Activated T-cell treated with anti-CD3 and anti-CD28 coated beads, Interleukin-2, amount 50 U/mL, for 1 hour (primary cell): Measurements from ENCODE around the gene RANBP3.
"Not testable (repeated sequence)": the region's sequence is repeated elsewhere in the genome, so short reads cannot be mapped to it uniquely, and the experiment has no call there.

ENCODE experiments used
- DNase-seq: peaks from one replicate; pipeline ENCODE4 v3.0.0-alpha.2; 2020

Gene RANBP3, protein sequence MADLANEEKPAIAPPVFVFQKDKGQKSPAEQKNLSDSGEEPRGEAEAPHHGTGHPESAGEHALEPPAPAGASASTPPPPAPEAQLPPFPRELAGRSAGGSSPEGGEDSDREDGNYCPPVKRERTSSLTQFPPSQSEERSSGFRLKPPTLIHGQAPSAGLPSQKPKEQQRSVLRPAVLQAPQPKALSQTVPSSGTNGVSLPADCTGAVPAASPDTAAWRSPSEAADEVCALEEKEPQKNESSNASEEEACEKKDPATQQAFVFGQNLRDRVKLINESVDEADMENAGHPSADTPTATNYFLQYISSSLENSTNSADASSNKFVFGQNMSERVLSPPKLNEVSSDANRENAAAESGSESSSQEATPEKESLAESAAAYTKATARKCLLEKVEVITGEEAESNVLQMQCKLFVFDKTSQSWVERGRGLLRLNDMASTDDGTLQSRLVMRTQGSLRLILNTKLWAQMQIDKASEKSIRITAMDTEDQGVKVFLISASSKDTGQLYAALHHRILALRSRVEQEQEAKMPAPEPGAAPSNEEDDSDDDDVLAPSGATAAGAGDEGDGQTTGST

DNA sequence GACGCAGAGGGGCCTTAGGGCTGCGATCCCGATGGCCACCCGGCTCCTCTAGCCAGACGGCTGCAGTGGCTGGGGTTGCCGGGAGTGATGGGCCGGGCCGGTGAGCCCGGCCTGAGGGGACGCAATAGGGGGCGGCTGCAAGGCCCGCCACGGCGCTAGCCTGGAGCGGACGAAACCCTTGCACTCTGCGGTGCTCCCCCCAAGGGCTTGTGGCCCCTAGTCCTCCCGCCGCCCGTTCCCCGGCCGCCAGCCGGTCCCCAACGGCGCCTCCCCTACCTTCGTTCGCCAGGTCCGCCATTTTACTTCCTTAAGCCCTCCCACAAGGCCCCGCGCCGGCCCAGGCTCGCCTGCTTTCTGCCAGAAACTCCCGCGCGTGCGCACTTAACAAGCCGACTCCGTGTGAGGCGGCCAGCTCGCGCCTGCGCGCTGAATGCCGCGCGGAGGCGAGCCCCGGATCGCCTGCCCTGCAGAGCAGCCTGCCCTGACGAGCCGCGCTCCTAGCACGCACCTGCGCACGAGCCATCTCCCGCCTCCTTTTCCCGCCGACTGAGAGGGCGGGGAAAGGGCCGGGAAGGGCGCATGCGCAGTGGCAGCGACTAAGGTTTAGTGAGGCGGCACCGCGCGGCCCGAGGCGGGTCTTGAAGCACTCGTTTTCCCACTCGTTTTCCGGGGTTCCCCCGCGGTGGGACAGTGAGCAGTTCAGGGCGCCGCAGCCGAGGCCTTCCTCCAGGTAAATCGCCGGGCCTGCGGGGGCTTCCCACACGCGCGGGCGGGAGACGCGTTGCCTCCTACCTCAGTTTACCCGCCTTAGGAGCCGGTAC lies at the start of gene RANBP3:
TSS of gene RANBP3 (minus strand) at position 356 of the 821 bp plus-strand sequence. CDS start at position 298, 58 bp downstream.
- DNase-seq = peak; percentile 96

DNA sequence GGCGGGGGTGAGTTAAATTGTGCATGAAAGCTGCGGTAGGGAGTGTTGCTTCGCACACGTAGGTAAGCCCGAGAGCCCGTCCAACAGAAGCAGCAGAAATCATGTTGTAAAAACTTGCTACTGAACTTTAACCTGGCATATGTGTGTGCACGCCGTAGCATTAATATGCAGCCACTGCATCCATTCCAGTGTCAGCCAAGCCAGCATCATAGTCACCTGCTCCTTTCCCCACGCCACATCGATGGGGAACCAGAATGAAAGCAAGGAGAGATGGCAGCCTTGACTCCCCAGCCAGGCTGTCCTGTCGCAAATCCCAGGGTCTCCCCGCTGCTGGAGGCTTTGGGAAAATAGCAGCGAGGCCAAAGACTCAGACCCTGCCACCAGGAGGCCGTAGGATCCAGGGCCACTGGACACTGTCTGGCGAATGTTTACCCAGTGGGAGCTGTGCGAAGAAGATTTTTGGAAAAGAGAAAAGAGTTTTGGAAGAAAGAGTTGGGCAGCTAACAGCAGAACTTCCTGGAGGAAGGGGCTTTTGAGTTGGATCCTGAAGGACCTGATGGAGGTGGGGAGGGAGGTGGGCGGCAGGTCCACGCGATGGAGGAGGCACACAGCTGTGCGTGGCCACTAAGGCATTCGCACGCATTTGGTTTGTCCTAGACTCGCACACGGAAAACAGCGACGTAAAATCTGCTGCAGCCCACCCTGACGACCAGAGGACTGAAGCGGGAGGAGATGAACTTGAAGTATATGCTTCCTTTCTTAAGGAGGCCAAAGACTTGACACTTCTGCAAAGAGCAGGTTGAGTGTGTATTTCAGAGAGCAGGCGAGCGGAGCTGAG lies 48.7 kb upstream of the RANBP3 start:
- no peak for DNase-seq

DNA sequence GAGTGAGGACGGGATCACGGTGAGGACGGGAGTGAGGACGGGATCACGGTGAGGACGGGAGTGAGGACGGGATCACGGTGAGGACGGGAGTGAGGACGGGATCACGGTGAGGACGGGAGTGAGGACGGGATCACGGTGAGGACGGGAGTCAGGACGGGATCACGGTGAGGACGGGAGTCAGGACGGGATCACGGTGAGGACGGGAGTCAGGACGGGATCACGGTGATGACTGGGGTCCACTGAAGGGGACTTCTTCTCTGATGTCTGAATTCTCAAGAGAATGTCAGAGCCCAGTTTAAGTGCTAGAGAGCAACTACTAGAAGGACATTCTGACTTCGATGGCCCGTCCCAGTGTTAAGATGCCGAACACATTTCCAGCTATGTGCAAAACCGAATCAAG lies 46.8 kb upstream of the RANBP3 start:
- DNase-seq = not testable (repeated sequence)

DNA sequence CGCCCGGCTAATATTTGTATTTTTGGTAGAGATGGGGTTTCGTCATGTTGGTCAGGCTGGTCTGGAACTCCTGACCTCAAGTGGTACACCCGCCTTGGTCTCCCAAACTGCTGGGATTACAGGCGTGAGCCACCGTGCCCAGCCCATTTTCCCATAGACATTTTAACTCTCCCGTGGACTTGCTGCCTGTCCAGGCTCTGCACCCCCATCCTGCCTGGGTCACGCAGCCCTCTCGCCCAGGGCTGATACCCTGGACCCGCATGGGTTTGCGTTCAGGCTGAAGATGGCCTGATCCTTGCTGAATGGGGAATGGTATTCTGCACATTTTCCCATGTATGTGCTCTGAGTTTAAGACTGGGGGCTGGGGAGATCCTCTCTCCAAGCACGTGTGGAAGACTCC lies 46.0 kb upstream of the RANBP3 start:
- DNase-seq = no peak

DNA sequence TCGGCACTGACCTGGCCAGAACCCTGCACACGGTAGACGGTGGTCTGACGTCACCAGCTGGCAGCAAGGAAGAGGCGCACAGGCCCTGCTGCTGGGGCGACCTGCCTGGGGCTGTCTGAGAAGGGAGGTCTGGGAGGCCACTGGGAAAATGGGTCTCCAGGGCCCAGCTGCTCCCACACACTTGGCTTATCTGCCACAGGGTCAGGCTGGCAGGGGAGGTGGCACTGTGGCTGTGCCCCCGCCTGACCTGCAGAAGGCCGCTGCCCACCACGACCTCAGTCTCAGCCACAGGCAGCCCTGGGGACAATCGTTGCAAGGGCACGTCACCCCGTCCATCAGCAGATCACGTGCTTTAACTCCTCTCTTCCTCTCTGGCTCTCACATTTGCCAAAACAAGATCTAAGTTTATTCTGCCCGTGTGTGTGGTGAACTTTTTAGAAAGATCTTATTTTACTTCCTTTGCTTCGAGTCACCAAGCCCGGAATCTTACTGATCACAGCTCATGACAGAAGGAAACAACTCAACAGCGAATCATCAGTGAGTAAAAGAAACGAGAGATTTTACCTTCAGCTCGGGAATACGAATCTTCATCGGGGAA lies 45.2 kb upstream of the RANBP3 start:
- no peak for DNase-seq

DNA sequence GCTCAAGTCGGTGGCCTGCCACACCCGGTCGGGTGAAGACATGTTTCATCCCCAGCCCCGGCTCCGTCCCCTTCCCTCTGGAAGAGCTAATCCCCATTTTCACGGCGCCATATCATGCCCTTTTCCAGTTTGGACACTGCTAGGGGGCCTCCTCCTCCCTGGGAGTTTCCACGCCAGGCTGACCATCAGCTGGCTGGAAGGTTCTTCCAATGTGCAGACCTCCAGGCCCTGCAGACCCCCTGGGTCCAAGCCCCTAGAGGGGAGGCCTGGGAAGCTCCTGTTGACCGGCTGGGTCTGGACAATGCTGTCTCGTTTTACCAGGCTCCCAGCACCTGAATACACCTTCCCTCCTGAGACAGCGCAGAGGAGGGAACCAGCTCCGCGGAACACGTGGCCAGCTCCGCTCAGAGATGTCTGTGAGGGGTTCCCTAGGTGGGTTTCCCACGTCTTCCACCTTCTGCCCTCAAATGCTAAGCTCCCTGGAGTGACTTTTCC lies 44.7 kb upstream of the RANBP3 start:
- no peak for DNase-seq

DNA sequence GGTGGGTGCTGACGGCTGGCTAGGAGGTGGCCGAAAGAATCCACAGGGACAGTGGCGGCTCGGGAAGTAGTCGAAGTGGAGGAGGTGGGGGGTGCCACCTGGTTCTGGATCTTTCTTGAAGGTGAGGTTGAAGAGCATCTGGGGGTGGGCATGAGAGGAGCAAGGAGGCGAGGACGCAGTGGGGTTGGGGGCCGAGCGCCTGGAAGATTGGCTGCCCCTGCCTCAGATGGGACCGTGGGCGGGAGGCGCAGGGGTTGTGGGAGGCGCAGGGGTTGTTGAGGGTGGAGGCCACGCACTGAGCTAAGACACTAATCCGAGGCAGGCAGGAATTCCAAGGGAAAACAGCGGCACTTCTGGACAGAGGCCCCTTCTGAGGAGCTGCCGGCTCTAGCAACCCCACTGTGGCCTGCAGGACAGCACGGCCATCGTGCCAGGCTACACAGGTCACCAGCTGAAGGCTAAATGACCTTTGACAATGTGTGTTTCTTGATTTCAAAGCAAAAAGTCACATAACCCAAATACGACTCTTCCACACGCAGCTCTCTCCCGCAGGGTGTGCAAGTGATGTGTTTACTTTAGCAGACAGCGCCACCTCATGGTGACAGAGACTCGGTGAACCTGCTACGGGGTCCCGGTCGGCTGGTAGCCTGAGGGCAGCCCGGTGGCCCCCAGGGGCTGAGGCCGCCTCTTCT lies 44.1 kb upstream of the RANBP3 start:
- DNase-seq = peak; percentile 72

DNA sequence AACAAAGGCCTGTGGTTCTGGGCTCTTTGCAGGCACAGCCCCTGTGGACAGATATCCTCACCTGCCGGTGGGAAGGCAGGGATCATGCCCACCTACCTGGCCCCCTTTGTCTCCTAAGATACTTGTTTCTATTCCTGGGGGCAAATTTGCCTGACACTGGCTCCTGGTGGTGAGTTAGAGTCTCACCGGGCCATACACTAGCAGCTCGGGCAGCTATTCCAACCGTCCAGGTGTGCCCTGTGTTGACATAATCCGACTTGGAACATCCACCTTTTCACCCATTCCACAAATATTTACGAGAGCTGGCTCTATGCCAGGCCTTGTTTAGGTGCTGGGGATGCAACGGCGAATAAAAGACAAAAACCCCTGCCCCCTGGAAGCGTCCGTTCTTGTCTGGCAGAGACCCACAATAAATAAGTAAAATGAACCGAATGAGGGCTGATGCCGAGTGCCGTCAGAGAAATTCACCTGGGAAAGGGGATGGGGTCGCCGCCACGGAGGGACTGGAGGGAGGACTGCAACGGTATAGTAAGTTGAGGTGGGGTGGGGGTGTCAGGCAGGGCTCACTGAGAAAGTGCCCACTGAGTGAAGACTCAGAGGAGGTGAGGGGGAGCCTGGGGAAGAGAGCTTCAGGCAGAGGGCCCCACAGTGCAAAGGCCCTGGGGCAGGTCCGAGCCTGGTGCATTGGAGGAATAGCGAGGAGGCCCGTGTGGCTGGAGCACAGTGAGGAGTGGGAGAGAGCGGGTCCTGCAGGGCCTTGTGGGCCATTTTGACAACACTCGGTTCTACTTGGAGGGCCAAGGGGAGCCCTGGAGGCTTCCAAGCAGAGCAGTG lies 43.2 kb upstream of the RANBP3 start:
- no peak for DNase-seq

DNA sequence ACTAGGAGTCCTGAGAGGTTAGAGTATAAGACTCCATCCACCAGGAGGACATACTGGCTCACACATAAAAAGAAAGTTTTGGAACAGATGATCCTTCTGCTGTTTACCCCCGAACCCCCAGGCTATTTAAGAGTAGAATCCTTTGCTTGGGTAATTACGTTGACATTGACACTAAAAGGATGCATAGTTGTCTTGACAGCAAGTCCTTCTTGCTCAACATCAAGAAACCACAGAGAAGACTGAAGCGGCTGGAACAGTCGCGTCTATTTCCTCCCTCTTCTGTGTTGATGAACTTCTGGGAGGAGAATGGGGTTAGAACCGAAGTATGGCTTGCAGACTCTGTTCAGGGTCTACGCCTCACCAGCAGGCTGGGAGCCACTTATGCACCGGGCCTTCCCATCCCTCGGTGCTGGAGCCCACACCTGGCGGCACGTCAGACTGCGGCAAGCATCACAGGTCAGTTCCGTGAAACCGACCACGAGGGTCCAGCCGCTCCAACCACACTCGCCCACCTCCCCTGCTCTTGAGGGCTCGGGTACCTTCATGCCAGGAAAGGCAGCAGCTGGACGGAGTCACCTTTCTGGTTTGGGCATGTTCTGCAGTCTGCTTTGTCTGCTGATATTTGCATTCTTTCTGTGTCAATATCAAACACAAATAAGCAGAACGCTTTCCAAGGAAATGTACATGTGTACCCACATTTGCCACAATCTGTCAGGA lies 42.4 kb upstream of the RANBP3 start:
- DNase-seq = no peak

DNA sequence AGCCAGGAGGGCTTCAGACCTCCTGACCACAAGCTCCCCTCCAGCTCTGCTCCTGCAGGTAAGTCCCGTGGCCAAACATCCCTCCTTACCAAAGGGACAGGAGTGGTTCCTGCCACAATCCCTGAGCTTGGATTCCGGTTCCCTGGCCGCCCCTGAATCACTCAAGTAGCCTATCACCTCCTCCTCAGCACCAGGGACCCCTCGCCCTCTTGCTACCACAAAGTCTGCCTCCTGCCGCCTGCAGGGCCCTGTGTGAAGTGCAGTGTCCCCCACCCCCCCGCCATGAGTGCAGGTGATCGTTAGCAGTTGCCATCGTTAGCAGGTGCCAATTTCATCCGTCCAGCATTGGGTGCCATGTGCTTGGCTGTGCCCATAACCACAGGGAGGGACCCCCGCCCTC lies 40.8 kb upstream of the RANBP3 start:
- DNase-seq = no peak

DNA sequence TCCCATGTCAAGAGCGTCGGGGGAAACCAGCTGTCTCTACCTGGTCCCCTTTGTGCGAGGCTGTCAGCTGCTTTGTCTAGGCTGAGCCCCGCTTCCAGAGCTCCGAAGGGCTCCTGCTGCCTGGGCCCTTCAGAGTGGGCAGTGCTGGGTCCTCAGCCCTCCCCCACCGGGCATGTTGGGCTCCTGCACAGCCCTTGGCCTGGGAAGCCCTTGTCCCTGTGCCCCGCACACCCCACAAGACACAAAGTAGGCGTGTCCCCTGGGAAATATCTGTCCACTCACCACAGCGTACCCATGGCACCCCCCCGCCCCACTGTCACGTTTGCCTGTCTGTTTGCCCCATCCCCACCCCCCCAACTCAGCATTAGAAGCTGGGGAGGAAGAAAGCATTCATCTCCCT lies 39.6 kb upstream of the RANBP3 start:
- DNase-seq = no peak

DNA sequence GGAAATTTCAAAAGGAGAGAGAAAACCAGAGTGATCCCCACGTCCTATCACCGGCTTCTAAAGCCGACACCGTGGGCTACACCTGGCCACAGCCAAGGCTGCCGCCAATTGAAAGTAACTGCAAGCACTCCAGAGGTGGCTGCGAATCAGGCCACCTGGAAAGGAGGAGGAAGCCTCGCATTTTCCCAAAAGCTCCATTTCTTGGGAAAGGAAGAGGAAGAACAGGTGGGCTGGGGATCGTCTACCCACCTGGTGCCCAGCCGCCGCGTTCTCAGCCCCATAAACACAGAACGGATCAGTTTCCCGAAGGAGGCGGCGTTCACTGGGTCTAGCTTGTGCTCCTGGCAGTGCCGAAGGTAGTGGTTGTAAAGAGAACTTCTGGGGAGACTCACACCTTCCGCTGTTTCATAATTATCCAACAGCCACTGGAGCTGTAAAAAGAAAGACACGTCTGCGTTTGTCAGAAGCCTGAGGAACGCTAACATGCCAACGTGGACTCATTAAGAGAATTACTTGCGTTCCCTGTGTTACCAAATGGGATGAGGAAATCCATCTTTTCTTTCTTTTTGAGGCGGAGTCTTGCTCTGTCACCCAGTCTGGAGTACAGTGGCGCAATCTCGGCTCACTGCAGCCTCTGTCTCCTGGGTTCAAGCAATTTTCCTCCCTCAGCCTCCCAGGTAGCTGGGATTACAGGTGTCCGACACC lies 38.1 kb upstream of the RANBP3 start:
- no peak for DNase-seq

DNA sequence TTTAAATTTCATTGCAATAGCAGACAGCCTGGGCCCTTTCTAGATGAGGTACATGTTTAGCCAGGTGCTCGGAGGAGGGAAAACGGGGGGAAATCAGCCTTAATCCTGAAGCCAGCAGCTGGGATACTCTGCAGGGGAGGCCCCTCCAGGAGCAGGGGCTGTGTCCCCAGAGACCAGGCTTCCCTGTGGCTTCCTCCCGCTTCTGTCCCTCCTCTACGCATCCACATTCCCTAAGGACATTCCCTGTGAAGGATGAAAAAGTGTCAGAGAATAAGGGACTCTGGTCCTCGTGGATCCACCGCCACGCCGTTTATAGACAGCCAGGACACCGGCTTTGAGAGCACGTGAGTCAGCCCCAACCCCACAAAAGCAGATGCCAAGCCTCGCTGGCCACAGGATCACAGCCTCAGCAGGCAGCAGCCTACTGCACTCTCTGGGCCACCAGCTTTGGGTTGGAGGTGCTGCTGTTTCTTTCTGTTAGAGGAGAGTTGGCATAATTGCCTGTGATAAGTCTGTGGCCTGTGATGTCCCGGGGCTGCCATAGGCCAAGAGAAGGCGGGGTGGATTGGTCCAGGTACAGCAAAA lies 36.7 kb upstream of the RANBP3 start:
- DNase-seq = no peak

DNA sequence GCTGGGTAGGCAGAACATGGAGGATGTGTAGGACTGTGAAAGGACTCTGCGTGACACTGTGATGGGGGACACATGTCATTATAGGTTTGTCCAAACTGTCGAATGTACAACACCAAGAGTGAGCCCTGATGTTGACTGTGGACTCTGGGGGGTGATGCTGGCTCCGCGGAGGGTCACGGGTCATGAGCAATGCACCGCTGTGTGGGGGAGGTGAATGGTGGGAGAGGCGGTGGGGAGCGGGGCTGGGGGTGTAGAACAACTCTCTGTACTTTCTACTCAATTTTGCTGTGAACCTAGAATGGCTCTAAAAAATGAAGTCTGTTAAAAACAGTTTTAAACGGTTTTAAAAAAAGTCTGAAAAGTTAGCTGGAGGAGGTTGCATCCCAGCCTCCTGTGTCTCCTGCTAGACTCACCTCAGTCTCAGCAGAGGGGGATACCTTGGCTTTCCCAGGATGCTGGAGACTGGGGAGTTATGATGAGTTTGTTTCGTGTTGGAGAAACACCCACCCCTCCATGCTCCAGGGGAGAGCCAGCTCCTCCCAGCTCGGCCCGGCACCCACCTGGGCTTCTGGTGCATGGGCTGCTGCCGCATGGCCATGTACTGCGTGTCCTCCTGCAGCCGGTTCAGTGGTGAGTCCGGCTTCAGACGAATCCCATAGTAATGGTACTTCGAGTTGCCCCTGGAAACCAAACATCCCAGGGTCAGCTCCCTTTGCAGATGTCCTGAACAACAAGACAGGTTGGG lies 34.7 kb upstream of the RANBP3 start:
- no peak for DNase-seq

DNA sequence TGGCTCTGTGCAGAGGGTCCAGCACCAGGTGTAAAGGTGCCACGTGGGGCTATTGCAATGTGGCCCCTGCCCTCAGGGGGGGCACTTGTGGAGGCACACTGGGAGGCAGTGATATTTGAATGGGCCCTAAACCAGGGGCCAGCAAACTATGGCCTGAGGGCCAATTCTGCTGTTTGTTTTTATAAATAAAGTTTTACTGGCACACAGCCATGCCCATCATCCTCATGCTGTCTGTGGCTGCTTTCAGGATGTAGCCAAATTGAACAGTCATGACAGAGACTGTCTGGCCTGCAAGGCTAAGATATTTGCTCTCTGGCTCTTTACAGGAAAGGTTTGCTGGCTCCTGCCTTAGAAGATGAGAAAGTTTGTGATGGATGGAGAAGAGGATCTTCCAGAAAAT lies 33.9 kb upstream of the RANBP3 start:
- no peak for DNase-seq

DNA sequence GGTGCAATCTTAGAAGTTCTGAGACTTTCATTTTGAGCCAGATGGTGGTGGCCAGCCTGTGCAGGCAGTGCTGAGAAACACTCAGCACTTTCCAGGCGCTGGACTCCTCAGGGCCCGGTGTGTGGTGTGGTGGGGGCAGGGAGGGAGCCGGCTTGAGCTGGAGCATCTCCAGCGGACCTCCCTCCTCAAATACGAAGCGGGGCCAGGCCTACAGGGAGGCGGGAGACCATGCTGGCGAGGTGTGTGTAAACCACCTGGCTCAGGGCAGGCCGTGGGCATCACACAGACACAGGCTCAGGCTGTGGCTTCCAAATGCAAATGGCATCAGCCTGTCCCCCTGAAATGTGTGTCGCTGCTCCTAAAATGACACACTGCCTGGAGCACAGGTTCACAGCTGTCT lies 33.3 kb upstream of the RANBP3 start:
- DNase-seq = no peak

DNA sequence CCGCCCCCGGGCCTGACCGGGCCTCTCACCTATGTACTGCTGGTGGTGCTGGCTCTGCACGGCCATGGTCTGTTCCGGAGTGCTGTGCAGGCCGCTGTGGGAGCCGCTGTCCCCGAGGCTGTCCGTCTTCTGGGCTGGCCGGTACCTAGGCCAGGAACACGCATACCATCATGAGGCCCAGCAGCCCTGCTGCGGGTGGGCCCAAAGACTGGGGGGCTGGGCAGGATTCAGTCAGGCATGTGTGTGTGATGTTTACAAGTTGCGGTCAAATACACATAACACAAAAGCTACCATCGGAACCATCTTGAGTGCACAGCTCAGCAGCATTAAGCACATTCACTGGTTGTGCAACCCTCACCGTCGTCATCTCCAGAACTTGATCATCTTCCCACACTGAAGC lies 32.2 kb upstream of the RANBP3 start:
- no peak for DNase-seq

DNA sequence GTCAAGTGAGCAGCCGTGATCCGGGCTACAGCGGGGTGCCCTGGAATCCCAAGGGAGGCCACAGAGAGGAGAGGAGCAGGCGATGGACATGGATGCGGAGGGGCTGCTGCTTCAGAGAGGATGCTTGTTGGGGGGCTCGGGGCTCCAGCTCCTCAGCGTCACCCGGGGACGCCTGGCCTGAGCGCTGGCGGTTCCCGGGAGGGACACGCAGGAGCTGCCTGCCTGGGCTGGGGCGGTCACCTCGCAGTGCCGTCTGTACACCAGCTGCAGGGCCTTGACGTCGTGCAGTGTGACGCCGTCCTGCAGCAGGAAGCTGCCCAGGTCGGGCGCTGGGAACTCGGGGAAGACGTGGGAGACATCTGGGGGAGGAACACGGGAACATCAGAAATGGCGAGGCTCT lies 29.9 kb upstream of the RANBP3 start:
- DNase-seq = no peak
